GM18499 (cell line): Measurements from ENCODE around the gene ENTPD8.

Experiments
- ATAC-seq: cut with Tn5 transposase; IDR thresholded peaks from one replicate; pipeline ENCODE4 v1.9.1; 2021; ENCODE audit warnings: moderate number of reproducible peaks; ENCODE audit not compliant: insufficient read depth, unreplicated experiment

ENTPD8 gene, protein sequence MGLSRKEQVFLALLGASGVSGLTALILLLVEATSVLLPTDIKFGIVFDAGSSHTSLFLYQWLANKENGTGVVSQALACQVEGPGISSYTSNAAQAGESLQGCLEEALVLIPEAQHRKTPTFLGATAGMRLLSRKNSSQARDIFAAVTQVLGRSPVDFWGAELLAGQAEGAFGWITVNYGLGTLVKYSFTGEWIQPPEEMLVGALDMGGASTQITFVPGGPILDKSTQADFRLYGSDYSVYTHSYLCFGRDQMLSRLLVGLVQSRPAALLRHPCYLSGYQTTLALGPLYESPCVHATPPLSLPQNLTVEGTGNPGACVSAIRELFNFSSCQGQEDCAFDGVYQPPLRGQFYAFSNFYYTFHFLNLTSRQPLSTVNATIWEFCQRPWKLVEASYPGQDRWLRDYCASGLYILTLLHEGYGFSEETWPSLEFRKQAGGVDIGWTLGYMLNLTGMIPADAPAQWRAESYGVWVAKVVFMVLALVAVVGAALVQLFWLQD

DNA sequence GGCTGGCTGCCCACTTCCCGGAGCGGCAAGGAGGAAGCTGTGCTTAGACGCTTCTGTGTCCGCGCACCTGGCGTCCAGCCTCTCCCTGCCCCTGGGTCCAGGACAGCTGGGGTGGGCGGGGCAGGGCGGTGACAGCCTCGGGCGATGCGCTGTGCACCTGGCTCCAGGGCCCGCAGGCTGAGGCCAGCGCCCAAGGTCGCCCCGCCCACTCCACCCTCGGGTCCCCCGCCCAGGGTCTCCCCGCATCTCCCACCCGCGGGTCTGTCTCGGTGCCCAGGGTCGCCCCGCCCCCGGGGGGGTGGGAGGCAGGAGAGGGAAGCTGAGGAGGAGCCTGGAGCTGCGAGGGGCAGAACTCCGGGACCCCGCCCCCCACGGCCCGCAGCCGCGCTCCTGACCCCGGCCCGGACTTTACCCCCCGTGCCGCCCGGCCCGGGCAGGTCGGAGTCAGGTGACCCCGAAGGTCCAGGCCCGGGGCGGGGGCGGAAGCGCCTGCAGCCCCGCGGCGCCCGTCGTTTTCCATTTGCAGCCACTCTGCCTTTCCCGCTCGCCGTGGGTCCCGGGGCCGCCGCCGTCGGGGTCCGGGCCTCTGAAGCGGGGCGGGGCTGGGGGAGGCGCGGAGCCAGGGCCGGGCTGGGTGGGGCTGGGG, at the start of gene ENTPD8:
Gene ENTPD8, minus strand, starts transcription at position 69 of the 646 bp plus-strand sequence. CDS start 3,072 bp downstream, outside the sequence.
- ATAC-seq = no peak

DNA sequence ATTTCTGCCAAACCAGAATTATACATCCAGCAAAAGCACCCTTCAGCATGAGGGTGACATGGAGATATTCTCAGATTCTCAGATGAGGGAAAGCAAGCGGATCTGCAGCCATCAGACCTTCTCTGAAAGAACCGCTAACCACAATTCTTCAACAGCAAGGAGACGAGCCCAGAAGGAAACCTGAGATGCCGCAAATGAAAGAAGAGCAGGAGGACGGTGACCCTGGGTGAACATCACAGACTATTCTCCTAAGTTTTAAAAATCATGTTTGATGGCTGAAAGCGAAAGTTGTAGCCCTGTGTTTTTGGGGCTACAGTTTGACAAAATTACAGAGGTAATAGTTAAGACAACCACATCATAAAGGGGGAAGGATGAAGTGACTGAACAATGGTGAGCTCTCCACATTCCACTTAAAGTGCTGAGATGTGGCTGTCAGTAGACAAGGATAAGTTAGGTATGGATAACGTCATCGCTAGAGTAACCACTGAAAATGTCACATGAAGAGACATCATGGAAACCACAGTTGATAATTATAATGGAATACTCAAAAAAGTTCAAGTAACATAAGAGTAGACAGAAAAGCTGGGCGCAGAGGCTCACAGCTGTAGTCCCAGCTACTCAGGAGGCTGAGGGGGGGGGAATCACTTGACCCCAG, 49.5 kb upstream of the ENTPD8 start:
- no peak for ATAC-seq

DNA sequence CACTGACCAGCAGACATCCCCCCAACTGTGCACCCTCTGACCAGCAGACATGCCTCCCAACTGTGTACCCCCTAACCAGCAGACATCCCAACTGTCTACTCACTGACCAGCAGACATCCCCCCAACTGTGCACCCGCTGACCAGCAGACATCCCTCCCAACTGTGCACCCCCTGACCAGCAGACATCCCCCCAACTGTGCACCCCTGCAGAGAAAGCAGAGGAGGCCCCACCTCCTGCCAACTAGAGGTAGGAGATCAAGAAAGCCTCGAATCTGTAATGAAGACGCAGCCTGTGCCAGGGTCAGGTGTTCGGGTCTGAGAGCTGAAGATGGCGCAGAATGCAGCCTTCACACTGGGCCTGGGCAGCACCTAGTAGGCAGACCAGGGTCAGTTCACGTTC, 47.7 kb upstream of the ENTPD8 start:
- no peak for ATAC-seq

DNA sequence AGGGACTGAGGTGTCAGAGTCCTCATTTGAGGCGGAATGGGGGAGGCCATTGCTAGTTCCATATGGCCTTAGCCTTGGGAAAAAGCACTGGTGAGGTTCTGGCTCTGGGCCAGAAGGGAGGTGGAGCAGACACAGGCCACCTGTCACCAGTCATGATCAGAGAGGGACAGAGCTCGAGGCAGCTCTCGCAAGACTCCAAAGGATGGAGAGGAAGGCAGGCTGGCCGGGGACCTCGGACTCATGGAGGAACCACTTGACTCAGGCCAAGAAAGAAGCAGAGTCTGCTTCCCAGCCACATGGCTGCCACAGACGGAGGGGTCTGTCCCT, 47.1 kb upstream of the ENTPD8 start:
- ATAC-seq = no peak

DNA sequence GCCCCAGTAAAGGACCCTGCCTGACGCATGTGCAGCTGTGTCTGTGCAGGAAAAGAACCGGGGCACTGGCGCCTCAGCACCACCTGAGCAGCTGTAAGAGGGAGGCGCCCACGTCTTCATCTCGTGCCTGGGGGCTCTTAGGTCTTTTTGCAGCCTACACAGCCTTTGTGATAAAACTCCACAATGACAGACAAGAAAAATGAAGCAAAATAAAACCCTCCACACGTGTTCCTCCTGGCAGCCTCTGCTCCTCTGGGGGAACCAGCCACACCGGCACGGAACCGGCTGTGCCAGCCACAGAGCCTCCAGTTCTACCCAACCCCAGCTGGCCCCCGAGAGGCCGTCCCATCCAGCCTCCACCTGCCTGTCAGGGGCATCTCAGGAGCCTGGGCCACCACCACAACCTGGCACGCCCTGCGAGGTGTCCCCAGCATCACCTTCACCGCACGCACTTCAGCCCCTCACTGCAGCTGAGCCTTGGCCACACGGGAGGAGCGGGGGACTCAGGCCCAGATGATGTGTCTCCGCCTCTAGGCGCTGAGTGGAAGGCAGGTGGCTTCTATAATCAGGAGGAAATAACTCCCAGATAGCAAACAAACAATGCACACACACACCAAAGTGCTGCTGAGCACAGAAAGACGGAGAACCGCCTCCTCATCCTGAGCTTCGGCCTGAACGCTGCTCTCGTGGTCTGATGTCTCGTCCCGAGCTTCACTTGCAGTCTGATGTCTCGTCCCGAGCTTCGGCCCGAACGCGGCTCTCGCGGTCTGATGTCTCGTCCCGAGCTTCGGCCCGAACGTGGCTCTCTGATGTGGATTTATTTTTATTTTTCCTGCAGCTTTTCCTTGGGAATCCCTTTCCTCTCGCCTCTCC, 46.5 kb upstream of the ENTPD8 start:
- no peak for ATAC-seq

DNA sequence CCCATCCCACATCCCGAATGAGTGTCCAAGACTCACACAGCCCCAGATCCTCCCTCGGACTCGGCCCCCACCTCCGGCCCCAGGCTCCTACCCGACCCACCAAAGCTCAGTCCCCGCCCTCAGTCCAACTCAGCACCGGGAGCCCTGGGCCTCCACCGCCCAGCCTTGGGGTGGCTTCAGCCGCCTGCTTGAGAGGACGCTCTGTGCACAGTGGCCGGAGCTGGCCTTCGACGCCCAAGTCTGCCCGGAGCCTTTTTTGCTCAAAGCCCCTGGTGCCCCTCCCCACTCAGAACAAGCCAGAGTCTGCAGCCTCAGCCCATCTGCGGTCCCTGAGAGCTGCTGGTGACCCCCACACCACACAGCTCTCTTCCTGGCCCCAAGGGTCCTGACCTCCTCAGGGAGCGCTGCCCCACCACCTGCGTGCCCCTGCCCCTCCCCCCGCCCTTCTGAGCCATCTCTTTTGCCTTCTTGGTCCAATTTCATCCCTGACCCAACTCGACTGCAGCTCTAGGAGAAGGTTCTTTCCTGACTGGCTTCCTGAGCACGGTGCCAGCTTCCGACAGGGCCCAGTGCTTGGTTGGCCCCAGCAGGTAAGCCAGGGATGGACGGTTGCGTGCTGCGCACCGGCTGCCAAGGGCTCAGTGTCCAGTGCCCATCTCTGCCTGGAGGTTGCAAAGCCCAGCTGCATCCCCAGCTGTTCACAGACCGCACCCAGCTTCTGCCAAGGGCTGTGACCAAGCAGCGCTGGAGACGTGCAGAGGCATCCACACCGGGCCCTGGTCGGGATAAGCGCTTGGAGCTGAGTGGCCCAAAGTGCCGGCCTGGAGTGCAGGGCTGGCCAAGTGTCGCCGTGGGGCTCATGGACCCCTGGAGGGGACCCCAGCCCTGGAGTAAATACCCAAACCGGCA, 45.6 kb upstream of the ENTPD8 start:
- ATAC-seq = no peak

DNA sequence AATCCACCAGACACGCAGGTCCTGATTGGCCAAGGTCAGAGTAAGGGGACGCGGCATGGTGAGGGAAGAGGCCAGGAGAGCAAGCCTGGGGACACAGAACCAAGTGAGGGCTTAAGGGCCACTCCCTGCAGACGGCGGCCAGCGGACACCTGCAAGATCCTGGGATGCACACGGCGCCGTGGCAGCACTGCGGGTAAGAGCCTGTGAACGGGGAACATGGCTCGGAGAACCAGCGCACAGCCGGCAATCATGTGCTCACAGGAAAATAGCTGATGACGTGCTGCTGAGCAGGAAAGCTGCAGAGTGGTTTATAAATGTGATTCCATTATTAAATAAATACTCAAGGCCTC, 45.0 kb upstream of the ENTPD8 start:
- no peak for ATAC-seq

DNA sequence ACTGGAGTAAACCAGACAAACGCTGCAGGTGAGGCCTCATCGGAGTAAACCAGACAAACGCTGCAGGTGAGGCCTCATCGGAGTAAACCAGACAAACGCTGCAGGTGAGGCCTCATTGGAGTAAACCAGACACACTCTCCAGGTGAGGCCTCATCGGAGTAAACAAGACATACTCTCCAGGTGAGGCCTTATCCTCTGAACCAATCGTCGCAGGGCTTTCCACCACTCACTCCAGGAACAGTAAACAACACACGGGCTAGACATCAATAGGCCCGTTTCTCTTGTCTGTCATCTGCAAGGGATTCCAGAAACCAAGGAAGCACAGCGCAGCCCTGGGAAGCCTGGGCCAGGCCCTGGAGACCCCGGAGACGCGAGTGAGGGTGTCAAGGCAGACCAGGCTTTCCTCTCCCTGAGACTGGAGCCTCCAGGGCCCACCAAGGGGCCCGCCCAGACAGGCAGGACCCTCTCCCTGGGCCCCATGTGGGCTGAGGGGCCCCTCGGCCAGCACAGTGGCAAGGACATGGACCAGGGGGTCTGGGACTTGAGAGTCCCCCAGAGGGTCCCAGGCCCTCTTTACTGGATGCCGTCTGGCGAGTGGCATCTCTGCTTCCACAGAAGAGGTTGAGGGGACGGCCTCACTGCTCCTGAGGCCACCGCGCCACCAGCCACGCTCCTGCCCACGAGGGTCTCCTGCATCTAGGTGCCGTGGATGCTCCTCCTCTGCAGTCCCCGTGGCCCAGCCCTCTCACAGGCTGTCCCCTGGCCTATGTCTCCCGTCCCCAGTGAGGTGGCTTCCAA, 44.4 kb upstream of the ENTPD8 start:
- no peak for ATAC-seq

DNA sequence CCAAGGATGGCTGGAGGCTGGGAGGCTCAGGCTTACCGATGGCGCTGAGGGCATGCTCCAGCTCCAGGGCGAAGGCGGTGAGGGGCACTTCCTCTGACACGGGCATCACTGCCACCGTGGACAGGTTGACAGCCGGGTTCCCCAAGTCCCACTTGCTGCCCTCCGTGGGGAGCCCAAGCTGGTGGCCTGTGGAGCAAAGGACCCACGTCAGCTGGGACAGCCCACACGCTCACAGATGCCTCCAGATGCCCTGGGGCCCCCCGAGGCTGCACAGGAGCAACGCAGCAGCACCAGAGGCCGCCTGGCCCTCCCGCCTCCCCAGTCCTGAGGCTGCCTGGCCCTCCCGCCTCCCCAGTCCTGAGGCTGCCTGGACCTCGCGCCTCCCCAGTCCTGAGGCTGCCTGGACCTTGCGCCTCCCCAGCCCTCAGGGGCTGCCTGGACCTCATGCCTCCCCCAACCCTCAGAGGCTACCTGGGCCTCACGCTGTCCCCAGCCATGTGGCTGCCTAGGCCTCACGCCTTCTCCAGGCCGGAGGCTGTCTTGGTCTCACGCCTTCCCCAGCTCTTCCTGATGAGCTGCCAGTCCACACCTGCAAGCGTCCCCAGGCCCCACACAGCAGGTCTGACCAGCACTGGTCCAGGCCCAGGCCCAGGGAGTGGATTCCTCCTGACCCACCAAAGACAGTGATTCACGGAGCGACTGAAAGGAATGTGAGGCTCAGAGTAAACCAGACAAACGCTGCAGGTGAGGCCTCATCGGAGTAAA, 43.6 kb upstream of the ENTPD8 start:
- ATAC-seq = no peak

DNA sequence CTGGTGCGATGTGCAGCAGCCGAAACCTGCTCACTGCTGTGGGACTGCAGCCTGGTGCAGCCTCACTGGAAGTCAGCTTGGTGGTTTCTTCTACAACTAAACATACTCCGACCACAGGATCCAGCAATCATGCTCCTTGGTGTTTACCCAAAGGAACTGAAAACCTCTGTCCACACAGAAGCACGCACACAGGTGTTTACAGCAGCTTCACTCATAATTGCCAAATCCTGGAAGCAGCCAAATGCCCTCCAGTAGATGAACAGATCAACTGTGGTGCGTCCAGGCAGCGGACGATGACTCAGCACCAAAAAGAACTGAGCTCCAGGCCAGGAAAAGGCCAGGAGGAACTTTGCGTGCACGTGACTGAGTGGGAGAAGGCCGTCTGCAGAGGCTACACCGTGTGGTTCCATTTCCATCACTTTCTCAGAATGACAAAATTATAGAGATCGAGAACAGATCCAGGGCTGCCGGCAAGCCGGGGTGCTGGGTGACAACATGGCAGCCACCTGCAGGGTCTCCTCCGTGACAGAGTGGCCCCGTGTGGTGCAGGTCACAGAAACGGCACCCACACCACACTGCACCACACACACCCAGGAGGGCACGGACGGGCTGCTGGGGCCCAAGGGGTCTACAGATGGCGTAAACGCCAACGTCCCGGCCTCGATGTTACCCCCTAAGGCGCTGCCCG, 41.1 kb upstream of the ENTPD8 start:
- ATAC-seq = peak; percentile 61

DNA sequence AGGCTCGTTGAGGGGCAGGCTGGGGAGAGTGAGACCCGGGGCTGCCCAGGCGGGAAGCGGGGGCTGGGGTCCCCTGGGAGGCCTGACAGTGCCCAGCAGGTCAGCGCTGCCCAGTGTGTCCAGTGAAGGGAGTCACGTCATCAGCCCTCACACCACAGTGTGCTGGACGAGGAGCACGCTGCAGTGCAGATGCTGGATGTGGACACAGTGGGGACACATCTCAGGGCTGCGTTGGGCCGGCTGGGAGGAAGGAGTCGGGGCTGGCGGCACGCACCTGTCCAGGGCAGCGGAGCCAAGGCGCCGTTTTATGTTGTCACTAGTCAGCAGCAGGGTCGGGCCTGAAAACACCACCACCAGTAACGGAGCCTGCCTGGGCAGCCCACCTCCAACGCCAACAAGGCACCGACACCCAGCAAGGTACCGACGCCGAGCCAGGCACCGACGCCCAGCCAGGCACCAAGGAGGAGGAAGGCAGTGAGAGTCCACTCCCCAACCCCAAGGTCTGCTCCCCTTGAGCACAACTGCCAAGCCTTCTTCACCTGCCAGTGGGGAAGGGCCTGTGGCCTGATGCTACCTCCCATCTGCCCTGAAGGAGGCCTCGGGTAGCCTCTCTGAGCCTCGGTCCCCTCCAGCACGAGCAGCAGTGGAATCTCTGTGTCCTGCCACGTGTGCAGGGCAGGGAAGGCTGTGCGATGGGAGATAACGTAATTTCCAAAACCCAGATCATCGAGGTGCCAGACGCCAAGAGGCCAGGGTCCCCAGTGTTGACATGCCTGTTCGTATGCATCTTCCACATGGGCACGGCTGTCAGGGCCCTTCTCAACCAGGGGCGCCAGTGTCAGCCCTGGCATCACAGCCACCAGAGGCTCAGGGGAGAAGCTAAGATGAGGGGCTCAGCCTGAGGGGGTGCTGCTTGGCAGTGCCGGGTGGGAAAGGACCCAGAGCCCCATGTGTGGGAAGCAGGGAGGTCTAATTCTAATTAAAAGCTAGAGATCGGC, 39.8 kb upstream of the ENTPD8 start:
- ATAC-seq = no peak

DNA sequence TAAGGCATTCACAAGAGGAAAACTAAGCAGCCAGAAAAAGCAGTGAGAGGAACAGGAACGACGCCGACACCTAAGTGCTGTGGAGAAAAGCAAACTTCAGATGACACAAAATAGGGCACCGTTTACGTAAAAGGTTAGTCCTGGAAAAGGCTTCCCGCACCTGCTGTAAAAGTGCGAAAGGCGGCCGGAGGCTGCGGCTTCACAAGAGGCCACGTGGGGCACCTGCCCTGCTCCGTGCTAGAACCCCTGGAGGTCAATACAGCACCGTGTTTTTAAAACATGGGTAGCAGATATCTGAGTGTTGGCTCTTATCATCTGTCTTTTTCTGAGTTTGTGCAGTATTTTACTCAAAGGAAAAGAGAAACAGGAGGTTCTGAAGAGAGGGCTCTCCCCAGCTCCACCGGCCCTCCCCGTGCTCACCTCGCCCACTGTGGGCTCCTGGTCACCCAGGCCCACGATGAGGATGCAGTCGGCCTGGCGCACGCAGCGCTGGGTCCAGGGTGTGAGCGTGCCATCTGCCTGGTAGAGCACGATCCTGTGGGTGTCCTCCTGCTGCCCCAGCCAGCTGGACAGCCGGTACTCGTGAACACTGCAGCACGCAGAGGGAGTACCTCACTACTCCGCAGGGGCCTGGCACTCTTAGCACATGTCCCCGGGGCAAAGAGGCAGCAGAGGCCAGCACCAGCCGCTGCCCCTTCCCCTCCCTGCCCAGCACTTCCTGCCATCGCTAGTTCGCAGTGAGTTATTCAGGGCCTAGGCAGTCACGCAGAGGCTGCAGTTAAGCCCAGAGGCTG, 38.9 kb upstream of the ENTPD8 start:
- no peak for ATAC-seq

DNA sequence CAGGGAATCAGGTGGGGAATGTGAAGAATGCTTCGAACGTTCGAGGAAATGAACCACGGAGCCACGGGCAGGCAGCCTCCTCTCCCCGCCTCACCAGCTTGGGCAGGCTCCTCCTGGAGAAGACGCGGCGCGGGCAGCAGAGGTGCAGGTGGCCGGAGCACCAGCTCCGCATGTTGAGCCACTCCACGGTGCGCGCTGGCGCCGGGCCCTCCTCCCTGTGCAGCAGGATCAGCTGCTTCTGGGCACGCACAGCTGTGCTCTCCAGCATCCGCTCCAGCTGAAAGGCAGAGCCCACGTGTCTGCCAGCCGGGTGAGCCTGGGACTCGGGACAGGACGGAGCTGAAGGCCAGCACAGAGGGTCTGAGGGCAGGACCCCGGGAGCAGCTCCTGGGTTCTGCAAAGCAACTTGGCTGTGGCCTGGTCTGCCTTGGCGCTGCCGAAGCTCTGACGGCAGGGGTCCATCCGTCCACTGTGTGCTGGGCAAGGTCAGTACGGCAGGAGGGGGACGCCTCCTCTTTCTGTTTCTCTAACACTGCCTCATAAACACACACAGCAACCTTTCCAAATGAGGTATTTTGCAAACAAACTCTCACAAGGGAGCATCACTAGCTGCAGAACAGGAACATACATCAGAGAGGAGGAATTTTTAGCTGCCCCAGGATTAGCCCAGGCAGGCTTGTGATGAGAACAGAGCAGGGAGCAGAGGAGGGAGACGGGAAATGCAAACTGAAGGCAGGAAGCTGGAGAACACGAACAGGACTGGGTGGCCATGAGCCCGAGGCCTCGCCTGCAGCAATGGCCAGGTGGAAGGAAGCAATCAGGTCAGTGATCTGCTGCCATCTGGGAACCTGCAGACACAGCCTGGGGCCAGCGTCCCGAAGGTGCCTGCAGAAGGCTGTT, 38.1 kb upstream of the ENTPD8 start:
- no peak for ATAC-seq

DNA sequence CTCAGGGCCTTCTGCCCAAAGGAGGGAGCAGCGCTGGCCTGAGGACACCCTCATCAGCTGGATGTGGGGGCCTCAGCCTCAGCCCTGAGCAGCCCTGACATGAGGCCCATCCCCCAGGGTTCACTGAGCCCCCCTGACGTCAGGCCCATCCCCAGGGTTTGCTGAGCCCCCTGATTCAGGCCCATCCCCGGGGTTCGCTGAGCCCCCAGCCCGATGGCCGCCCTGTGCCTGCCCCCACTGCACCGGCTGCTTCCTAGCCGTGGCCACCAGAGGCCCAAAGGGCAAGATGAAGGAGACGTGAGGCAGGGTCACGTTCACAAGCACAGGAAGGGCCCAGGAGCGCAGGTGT, 37.4 kb upstream of the ENTPD8 start:
- no peak for ATAC-seq
